HepG2 (cell line): ENCODE data around the gene BPIFA1. TPM values are rescaled to one million over a fixed set of nuclear protein-coding genes. Genes with fewer than 3 reads are reported as not detected.

ENCODE experiments used
- ATF7 ChIP-seq, 2 experiments: fragments of 450-650 bp in 1 of 2; sonication (generic) in 1 of 2; formaldehyde crosslinking in 1 of 2; IDR thresholded peaks; 2 replicates each; pipeline versions ENCODE4 v1.4.0 to v1.6.1; 2016 to 2020; ENCODE audit warnings: antibody characterized with exemption in 1 of 2, mild to moderate bottlenecking in 1 of 2, missing genetic modification reagents in 1 of 2
- CBX2 ChIP-seq, 2 experiments: fragments of 200-600 bp in 1 of 2; sonication (generic); formaldehyde crosslinking in 1 of 2; IDR thresholded peaks; 2 replicates each; pipeline versions ENCODE4 v1.7.0 to v1.8.1; 2018 to 2022; ENCODE audit warnings: low read depth in 2 of 2, low read length in 1 of 2, mild to moderate bottlenecking in 1 of 2, missing genetic modification reagents in 1 of 2
- EHMT2 ChIP-seq: fragments of 200-600 bp; sonication (generic); IDR thresholded peaks from 2 replicates; pipeline ENCODE4 v1.7.0; 2017; ENCODE audit warnings: antibody characterized with exemption, low read depth, low read length, borderline replicate concordance
- HDAC2 ChIP-seq: sonication (generic); formaldehyde crosslinking; IDR thresholded peaks from 2 replicates; pipeline ENCODE4 v1.4.0; 2020; ENCODE audit warnings: missing genetic modification reagents
- ISL2 ChIP-seq: sonication (generic); formaldehyde crosslinking; IDR thresholded peaks from 2 replicates; pipeline ENCODE4 v1.5.0; 2020; ENCODE audit warnings: missing genetic modification reagents
- KDM5B ChIP-seq: sonication (generic); formaldehyde crosslinking; IDR thresholded peaks from 2 replicates; pipeline ENCODE4 v1.4.0; 2020; ENCODE audit warnings: missing genetic modification reagents, mild to moderate bottlenecking, borderline replicate concordance
- NR2F1 ChIP-seq, 2 experiments: fragments of 450-650 bp in 1 of 2; formaldehyde crosslinking in 1 of 2; IDR thresholded peaks; 2 replicates each; pipeline versions ENCODE4 v1.5.0 to v1.6.1; 2016 to 2020; ENCODE audit warnings: mild to moderate bottlenecking in 1 of 2, missing compliant biosample characterization in 1 of 2, missing genetic modification reagents in 1 of 2, moderate library complexity in 1 of 2
- PHF20 ChIP-seq: sonication (generic); formaldehyde crosslinking; IDR thresholded peaks from 2 replicates; pipeline ENCODE4 v1.5.0; 2020; ENCODE audit warnings: mild to moderate bottlenecking, missing genetic modification reagents
- POLR2AphosphoS5 ChIP-seq: IDR thresholded peaks from 2 replicates; pipeline ENCODE4 v1.6.1; 2012; ENCODE audit warnings: low read depth, low read length
- ZBTB20 ChIP-seq: sonication (generic); formaldehyde crosslinking; IDR thresholded peaks from 2 replicates; pipeline ENCODE4 v1.8.1; 2023; ENCODE audit warnings: missing genetic modification reagents, low read depth, mild to moderate bottlenecking, borderline replicate concordance
- ZBTB3 ChIP-seq: sonication (generic); formaldehyde crosslinking; IDR thresholded peaks from 2 replicates; pipeline ENCODE4 v1.4.0; 2020; ENCODE audit warnings: low read depth, mild to moderate bottlenecking, moderate library complexity, missing genetic modification reagents, borderline replicate concordance
- ZNF337 ChIP-seq: sonication (generic); formaldehyde crosslinking; IDR thresholded peaks from 2 replicates; pipeline ENCODE4 v1.5.1; 2020; ENCODE audit warnings: missing genetic modification reagents, low read depth, mild to moderate bottlenecking, borderline replicate concordance
- ZNF354B ChIP-seq: sonication (generic); formaldehyde crosslinking; IDR thresholded peaks from 2 replicates; pipeline ENCODE4 v1.8.0; 2022; ENCODE audit warnings: mild to moderate bottlenecking, missing genetic modification reagents
- ZNF530 ChIP-seq: sonication (generic); formaldehyde crosslinking; IDR thresholded peaks from 2 replicates; pipeline ENCODE4 v1.5.0; 2020; ENCODE audit warnings: low read depth, mild to moderate bottlenecking, missing genetic modification reagents
- ZNF546 ChIP-seq: sonication (generic); formaldehyde crosslinking; conservative IDR thresholded peaks from 2 replicates; pipeline ENCODE4 v1.8.1; 2023; ENCODE audit warnings: mild to moderate bottlenecking, missing genetic modification reagents
- ZNF564 ChIP-seq: sonication (generic); formaldehyde crosslinking; IDR thresholded peaks from 2 replicates; pipeline ENCODE4 v1.8.1; 2023; ENCODE audit warnings: mild to moderate bottlenecking, missing genetic modification reagents
- ZNF567 ChIP-seq: sonication (generic); formaldehyde crosslinking; IDR thresholded peaks from 2 replicates; pipeline ENCODE4 v1.8.1; 2023; ENCODE audit warnings: mild to moderate bottlenecking, missing genetic modification reagents, borderline replicate concordance
- polyA plus RNA-seq, 8 experiments: library from polyadenylated mRNA; depleted of rRNA in 3 of 8; stranded (reverse) in 7 of 8; unstranded in 1 of 8; fragments of >200 nt; fragmentation: Illumina TruSeq in 4 of 8; extraction: Trizol in 4 of 8; gene quantifications; 2 replicates each; pipeline versions ENCODE4 v1.2.1 to v1.2.3, GENCODE V29; 2011 to 2016; ENCODE audit warnings: low read depth in 4 of 8, missing spikeins in 1 of 8, mixed read lengths in 1 of 8; ENCODE audit not compliant: insufficient read depth in 1 of 8
- total RNA-seq, 5 experiments: library from RNA; depleted of rRNA; stranded (reverse); fragments of >200 nt; fragmentation: Illumina TruSeq; extraction: Trizol; gene quantifications; 2 replicates each; pipeline ENCODE4 v1.2.3, GENCODE V29; 2016; ENCODE audit warnings: low read depth in 1 of 5
- TF ChIP-seq, protein P1 (sequence below): sonication (generic); formaldehyde crosslinking; IDR thresholded peaks from 2 replicates; pipeline ENCODE4 v1.5.0; 2020; ENCODE audit warnings: missing genetic modification reagents, mild to moderate bottlenecking, borderline replicate concordance
- TF ChIP-seq, protein P2 (sequence below): sonication (generic); formaldehyde crosslinking; IDR thresholded peaks from 2 replicates; pipeline ENCODE4 v1.4.0; 2020; ENCODE audit warnings: missing genetic modification reagents
- TF ChIP-seq, protein P3 (sequence below): sonication (generic); formaldehyde crosslinking; conservative IDR thresholded peaks from 2 replicates; pipeline ENCODE4 v1.4.0; 2020; ENCODE audit warnings: missing genetic modification reagents
- TF ChIP-seq, protein P4 (sequence below): sonication (generic); formaldehyde crosslinking; IDR thresholded peaks from 2 replicates; pipeline ENCODE4 v1.4.0; 2020; ENCODE audit warnings: mild to moderate bottlenecking, missing genetic modification reagents
- TF ChIP-seq, protein P5 (sequence below): sonication (generic); formaldehyde crosslinking; IDR thresholded peaks from 2 replicates; pipeline ENCODE4 v1.5.0; 2020; ENCODE audit warnings: missing genetic modification reagents

Gene BPIFA1
- total and polyA plus RNA-seq, 2 of the 13 experiments (the other 11 are each of a cell fraction or from before 2014, with no cell fraction given): not detected

DNA sequence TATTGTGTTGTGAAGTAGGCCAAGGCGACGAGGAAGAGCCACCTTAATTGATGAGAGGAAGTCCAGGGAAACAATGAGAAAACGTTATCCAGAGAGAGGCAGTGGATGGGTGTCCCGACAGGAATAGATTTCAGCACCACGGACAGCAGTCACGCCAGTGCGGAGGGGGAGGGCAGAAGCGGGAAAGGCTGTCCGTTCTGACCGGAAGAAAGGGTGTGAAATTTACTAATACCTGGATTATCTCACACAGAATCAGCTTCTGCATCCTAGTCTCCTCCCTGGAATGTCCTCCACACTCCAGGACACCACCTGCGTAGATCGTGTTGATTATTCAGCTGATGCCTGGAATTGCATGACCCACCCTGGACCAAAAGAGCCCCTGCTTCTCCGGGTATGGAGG, 26.0 kb upstream of the BPIFA1 start (continued):
- TF ChIP-seq, protein P1, sequence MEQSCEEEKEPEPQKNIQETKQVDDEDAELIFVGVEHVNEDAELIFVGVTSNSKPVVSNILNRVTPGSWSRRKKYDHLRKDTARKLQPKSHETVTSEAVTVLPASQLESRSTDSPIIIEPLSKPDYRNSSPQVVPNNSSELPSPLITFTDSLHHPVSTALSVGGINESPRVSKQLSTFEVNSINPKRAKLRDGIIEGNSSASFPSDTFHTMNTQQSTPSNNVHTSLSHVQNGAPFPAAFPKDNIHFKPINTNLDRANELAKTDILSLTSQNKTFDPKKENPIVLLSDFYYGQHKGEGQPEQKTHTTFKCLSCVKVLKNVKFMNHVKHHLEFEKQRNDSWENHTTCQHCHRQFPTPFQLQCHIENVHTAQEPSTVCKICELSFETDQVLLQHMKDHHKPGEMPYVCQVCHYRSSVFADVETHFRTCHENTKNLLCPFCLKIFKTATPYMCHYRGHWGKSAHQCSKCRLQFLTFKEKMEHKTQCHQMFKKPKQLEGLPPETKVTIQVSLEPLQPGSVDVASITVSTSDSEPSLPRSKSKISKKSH (CRISPR knock-in tag): peak; percentile 86; the same call in 1 of the 2 replicates
- no peak for TF ChIP-seq ZNF567 (CRISPR knock-in tag)
- peak in 1 of 2 experiments; percentile 66; a peak in 1 of 4 replicates for TF ChIP-seq NR2F1 (CRISPR knock-in tag; IDR thresholded peaks at IDR 0.05)
- peak; percentile 51; the same call in 1 of the 2 replicates for TF ChIP-seq PHF20 (CRISPR knock-in tag)
- TF ChIP-seq POLR2AphosphoS5: no peak
- TF ChIP-seq ZNF354B (CRISPR knock-in tag): peak; percentile 94
- TF ChIP-seq, protein P2, sequence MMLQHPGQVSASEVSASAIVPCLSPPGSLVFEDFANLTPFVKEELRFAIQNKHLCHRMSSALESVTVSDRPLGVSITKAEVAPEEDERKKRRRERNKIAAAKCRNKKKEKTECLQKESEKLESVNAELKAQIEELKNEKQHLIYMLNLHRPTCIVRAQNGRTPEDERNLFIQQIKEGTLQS (CRISPR knock-in tag): peak; percentile 84
- TF ChIP-seq, protein P3, sequence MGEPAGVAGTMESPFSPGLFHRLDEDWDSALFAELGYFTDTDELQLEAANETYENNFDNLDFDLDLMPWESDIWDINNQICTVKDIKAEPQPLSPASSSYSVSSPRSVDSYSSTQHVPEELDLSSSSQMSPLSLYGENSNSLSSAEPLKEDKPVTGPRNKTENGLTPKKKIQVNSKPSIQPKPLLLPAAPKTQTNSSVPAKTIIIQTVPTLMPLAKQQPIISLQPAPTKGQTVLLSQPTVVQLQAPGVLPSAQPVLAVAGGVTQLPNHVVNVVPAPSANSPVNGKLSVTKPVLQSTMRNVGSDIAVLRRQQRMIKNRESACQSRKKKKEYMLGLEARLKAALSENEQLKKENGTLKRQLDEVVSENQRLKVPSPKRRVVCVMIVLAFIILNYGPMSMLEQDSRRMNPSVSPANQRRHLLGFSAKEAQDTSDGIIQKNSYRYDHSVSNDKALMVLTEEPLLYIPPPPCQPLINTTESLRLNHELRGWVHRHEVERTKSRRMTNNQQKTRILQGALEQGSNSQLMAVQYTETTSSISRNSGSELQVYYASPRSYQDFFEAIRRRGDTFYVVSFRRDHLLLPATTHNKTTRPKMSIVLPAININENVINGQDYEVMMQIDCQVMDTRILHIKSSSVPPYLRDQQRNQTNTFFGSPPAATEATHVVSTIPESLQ: peak; percentile 99
- TF ChIP-seq ZNF337 (CRISPR knock-in tag): no peak
- TF ChIP-seq, protein P4, sequence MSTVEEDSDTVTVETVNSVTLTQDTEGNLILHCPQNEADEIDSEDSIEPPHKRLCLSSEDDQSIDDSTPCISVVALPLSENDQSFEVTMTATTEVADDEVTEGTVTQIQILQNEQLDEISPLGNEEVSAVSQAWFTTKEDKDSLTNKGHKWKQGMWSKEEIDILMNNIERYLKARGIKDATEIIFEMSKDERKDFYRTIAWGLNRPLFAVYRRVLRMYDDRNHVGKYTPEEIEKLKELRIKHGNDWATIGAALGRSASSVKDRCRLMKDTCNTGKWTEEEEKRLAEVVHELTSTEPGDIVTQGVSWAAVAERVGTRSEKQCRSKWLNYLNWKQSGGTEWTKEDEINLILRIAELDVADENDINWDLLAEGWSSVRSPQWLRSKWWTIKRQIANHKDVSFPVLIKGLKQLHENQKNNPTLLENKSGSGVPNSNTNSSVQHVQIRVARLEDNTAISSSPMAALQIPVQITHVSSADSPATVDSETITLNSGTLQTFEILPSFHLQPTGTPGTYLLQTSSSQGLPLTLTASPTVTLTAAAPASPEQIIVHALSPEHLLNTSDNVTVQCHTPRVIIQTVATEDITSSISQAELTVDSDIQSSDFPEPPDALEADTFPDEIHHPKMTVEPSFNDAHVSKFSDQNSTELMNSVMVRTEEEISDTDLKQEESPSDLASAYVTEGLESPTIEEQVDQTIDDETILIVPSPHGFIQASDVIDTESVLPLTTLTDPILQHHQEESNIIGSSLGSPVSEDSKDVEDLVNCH (CRISPR knock-in tag): peak; percentile 86; the same call in 1 of the 2 replicates
- TF ChIP-seq ZNF564 (CRISPR knock-in tag): peak; percentile 83
- TF ChIP-seq ATF7 (IDR thresholded peaks at IDR 0.05): no peak
- TF ChIP-seq ATF7 (CRISPR knock-in tag; IDR thresholded peaks at IDR 0.05): no peak
- peak; percentile 93 for TF ChIP-seq ZNF546 (CRISPR knock-in tag)
- no peak for TF ChIP-seq CBX2 (IDR thresholded peaks at IDR 0.05; ENCODE audit: low read depth, low read length)
- TF ChIP-seq CBX2 (CRISPR knock-in tag; IDR thresholded peaks at IDR 0.05; ENCODE audit: low read depth): no peak
- peak; percentile 94 for TF ChIP-seq HDAC2 (CRISPR knock-in tag)
- TF ChIP-seq ISL2 (CRISPR knock-in tag): peak; percentile 74
- peak; percentile 99 for TF ChIP-seq EHMT2
- peak; percentile 77; the same call in 1 of the 2 replicates for TF ChIP-seq KDM5B (CRISPR knock-in tag)
- TF ChIP-seq, protein P5, sequence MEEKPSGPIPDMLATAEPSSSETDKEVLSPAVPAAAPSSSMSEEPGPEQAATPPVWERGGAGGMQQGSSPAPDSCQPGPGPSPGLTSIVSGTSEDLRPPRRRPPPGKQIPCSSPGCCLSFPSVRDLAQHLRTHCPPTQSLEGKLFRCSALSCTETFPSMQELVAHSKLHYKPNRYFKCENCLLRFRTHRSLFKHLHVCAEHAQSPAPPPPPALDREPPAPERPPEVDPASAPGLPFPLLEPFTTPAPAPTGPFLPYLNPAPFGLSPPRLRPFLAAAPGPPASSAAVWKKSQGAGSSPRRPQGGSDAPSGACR (CRISPR knock-in tag): no peak
- TF ChIP-seq ZNF530 (CRISPR knock-in tag): peak; percentile 94; the same call in 1 of the 2 replicates
- peak; percentile 95; the same call in 1 of the 2 replicates for TF ChIP-seq ZBTB20 (CRISPR knock-in tag)
- TF ChIP-seq ZBTB3 (CRISPR knock-in tag): peak; percentile 76; the same call in 1 of the 2 replicates
